ENCODE measurements around the gene TNNI2. TPM values are rescaled to one million over a fixed set of nuclear protein-coding genes. Genes with fewer than 3 reads are reported as not detected.

TNNI2 gene
- total RNA-seq, 6 experiments from 2014 or later = 0.31 to 1.9 (median 1.1) TPM; not detected in 3

- H3K27me3 ChIP-seq = no peaks in the 10 kb centered on the region
- peak in 1 of 3 donors; percentile 31 for DNase-seq
- no peak overlapping the region for H3K27ac ChIP-seq
- WGBS (ENCODE audit: insufficient coverage, low coverage, low lambda C conversion rate, missing lambda C conversion rate) = 96% methylated on average over 3 of the region's 12 CpGs
- H3K4me1 ChIP-seq = peaks cover 0 to 24% (median 11%) of the 10 kb centered on the region in 4 donors
- H3K9me3 ChIP-seq = no peaks in the 10 kb centered on the region
- intact Hi-C loops (cut with DNase I) = loop anchor here in 1 of 2 donors (5.0 kb wide), 1 partner anchor 131 kb away; the partner anchor contains the start of gene KRTAP5-6
- no peak overlapping the region for H3K4me3 ChIP-seq
- H3K36me3 ChIP-seq = no peaks in the 10 kb centered on the region
- no peak for ATAC-seq
- TF ChIP-seq, protein P1, sequence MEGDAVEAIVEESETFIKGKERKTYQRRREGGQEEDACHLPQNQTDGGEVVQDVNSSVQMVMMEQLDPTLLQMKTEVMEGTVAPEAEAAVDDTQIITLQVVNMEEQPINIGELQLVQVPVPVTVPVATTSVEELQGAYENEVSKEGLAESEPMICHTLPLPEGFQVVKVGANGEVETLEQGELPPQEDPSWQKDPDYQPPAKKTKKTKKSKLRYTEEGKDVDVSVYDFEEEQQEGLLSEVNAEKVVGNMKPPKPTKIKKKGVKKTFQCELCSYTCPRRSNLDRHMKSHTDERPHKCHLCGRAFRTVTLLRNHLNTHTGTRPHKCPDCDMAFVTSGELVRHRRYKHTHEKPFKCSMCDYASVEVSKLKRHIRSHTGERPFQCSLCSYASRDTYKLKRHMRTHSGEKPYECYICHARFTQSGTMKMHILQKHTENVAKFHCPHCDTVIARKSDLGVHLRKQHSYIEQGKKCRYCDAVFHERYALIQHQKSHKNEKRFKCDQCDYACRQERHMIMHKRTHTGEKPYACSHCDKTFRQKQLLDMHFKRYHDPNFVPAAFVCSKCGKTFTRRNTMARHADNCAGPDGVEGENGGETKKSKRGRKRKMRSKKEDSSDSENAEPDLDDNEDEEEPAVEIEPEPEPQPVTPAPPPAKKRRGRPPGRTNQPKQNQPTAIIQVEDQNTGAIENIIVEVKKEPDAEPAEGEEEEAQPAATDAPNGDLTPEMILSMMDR (IDR thresholded peaks at IDR 0.05) = no peak
- TF ChIP-seq POLR2A (IDR thresholded peaks at IDR 0.05) = no peak
Observed at GRCh38 chr11:1828542-1828941, 10.2 kb upstream of the TNNI2 start.

GRCh38 chr11:1829039-1829820 lies 9.6 kb upstream of the TNNI2 start:
- Histone ChIP-seq H3K27me3 (no peaks in the 10 kb centered on the region), H3K4me3 (no peak overlapping the region), H3K9me3 (no peaks in the 10 kb centered on the region), H3K4me1 (peaks cover 0 to 24% (median 11%) of the 10 kb centered on the region in 4 donors), H3K27ac (no peak overlapping the region), H3K36me3 (no peaks in the 10 kb centered on the region)
- no peak for TF ChIP-seq POLR2A (IDR thresholded peaks at IDR 0.05)
- TF ChIP-seq, protein P1 (IDR thresholded peaks at IDR 0.05) = no peak
- no CpG with 5 or more reads among the region's 11 CpGs for WGBS (ENCODE audit: insufficient coverage, low coverage, low lambda C conversion rate, missing lambda C conversion rate)
- intact Hi-C loops (cut with DNase I) = loop anchor here in 1 of 2 donors (5.0 kb wide), 1 partner anchor 132 kb away; the partner anchor contains the start of gene KRTAP5-6
- ATAC-seq (no peak), DNase-seq (peak in 2 of 3 donors; percentile 14 to 46)

DNA sequence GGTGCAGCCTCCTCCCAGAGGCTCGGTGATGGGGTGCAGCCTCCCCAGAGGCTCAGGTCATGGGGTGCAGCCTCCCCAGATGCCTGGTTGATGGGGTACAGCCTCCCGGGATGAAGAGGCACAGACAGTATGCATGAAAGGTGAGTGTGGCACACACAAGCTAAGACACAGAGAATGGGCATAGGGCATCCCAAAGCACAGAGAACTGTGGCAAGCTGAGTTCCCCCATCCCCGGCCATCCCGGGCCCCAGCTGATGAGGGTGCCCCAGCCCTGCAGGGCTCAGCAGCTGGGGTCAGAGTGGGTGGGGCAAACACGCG lies 8.8 kb upstream of the TNNI2 start:
- Histone ChIP-seq H3K4me3 (no peak overlapping the region), H3K9me3 (no peaks in the 10 kb centered on the region), H3K36me3 (no peaks in the 10 kb centered on the region), H3K27ac (no peak overlapping the region), H3K27me3 (no peaks in the 10 kb centered on the region), H3K4me1 (peaks cover 0 to 24% (median 11%) of the 10 kb centered on the region in 4 donors)
- DNase-seq (peak in 1 of 3 donors; percentile 14), ATAC-seq (no peak)
- TF ChIP-seq, protein P1 (IDR thresholded peaks at IDR 0.05) = no peak
- TF ChIP-seq POLR2A (IDR thresholded peaks at IDR 0.05) = no peak
- WGBS (ENCODE audit: insufficient coverage, low coverage, low lambda C conversion rate, missing lambda C conversion rate) = no CpG with 5 or more reads among the region's 6 CpGs
- intact Hi-C loops (cut with DNase I) = loop anchor here (5.0 to 10.0 kb wide), 2 partner anchors 178 to 325 kb away; no protein-coding TSS in a partner anchor

GRCh38 chr11:1830322-1831223 lies 8.2 kb upstream of the TNNI2 start:
- ATAC-seq (peak; percentile 71 to 80 (median 78)), DNase-seq (peak; percentile 77 to 80 (median 80))
- no peaks in the 10 kb centered on the region for H3K9me3 ChIP-seq
- no peak overlapping the region for H3K4me3 ChIP-seq
- no peaks in the 10 kb centered on the region for H3K27me3 ChIP-seq
- WGBS (ENCODE audit: insufficient coverage, low coverage, low lambda C conversion rate, missing lambda C conversion rate) = 24% methylated on average over 7 of the region's 33 CpGs
- intact Hi-C loops (cut with DNase I) = loop anchor here (5.0 to 10.0 kb wide), 2 partner anchors 178 to 324 kb away; no protein-coding TSS in a partner anchor
- TF ChIP-seq, protein P1 (IDR thresholded peaks at IDR 0.05) = no peak
- TF ChIP-seq POLR2A (IDR thresholded peaks at IDR 0.05) = no peak
- H3K27ac ChIP-seq = no peak overlapping the region
- H3K4me1 ChIP-seq = peaks cover 0 to 24% (median 11%) of the 10 kb centered on the region in 4 donors
- H3K36me3 ChIP-seq = no peaks in the 10 kb centered on the region
